NCI-H1436 treated with DMSO at 0.1 percent for 48 hours (cell line): ENCODE measurements around the gene MAGI1.

Experiments
- DNase-seq: peaks from one replicate; lab custom pipeline; 2025; lab: John Stamatoyannopoulos, UW

Gene MAGI1

GRCh38 chr3:65664931-65665330 lies 373.8 kb downstream of the MAGI1 start:
- no peak for DNase-seq

GRCh38 chr3:65664446-65664845 lies 374.3 kb downstream of the MAGI1 start:
- DNase-seq = no peak

GRCh38 chr3:65662095-65662494 lies 376.6 kb downstream of the MAGI1 start:
- no peak for DNase-seq

GRCh38 chr3:65660000-65660598 lies 378.6 kb downstream of the MAGI1 start:
- DNase-seq = no peak

- DNase-seq = no peak
These were observed 379.3 kb downstream of the MAGI1 start for GRCh38 chr3:65659396-65659795.

- DNase-seq = no peak
These were observed 380.3 kb downstream of the MAGI1 start for GRCh38 chr3:65658401-65658800.

- DNase-seq = no peak
These were observed 383.7 kb downstream of the MAGI1 start for GRCh38 chr3:65655061-65655460.

- DNase-seq = no peak
These were observed 385.0 kb downstream of the MAGI1 start for GRCh38 chr3:65653731-65654130.

- no peak for DNase-seq
These were observed 388.5 kb downstream of the MAGI1 start for GRCh38 chr3:65650247-65650646.

- no peak for DNase-seq
These were observed 391.3 kb downstream of the MAGI1 start for GRCh38 chr3:65647369-65647768.

GRCh38 chr3:65642883-65643282 lies 395.8 kb downstream of the MAGI1 start:
- DNase-seq = no peak

GRCh38 chr3:65641777-65642176 lies 396.9 kb downstream of the MAGI1 start:
- no peak for DNase-seq

- DNase-seq = no peak
These were observed 397.7 kb downstream of the MAGI1 start for GRCh38 chr3:65641045-65641444.

GRCh38 chr3:65639444-65639843 lies 399.3 kb downstream of the MAGI1 start:
- no peak for DNase-seq

GRCh38 chr3:65638301-65638700 lies 400.4 kb downstream of the MAGI1 start:
- DNase-seq = no peak

- no peak for DNase-seq
These were observed 402.4 kb downstream of the MAGI1 start for GRCh38 chr3:65636326-65636725.

- DNase-seq = no peak
These were observed 403.1 kb downstream of the MAGI1 start for GRCh38 chr3:65635657-65636056.

- no peak for DNase-seq
These were observed 405.6 kb downstream of the MAGI1 start for GRCh38 chr3:65633018-65633638.

GRCh38 chr3:65632414-65632813 lies 406.3 kb downstream of the MAGI1 start:
- no peak for DNase-seq

GRCh38 chr3:65628978-65629377 lies 409.7 kb downstream of the MAGI1 start:
- DNase-seq = no peak

GRCh38 chr3:65627062-65627461 lies 411.7 kb downstream of the MAGI1 start:
- DNase-seq = no peak

GRCh38 chr3:65625305-65625704 lies 413.4 kb downstream of the MAGI1 start:
- DNase-seq = no peak

- DNase-seq = no peak
These were observed 415.4 kb downstream of the MAGI1 start for GRCh38 chr3:65623362-65623761.

GRCh38 chr3:65619888-65620287 lies 418.8 kb downstream of the MAGI1 start:
- no peak for DNase-seq
